Measurements from ENCODE around the gene TEAD2. TPM values are rescaled to one million over a fixed set of nuclear protein-coding genes. Genes with fewer than 3 reads are reported as not detected.
"Not testable (repeated sequence)": the region's sequence is repeated elsewhere in the genome, so short reads cannot be mapped to it uniquely, and the experiment has no call there.

TEAD2 gene
- total and polyA plus RNA-seq, 7 donors = 9.7 to 24.1 (median 15.0) TPM

DNA sequence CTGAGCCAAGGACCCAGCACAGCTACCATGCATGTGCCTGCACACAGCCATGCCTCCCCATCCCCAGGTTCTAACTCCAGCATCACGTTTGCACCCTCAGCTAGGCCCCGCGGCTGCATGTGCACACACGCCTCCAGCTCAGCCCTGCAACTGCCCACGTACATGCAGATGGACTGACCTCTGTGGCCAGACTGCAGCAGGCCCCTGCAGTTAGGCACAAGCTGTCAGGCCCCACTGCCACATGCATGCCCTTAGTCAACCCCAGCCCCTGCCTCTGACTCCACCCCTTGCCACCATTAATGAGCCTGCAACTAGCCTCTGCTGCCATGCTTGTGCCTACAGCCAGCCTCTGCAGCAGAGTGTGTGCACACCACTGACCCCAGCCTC, 60.4 kb downstream of the TEAD2 start:
- H3K4me1 ChIP-seq = no peaks in the 10 kb centered on the region
- H3K27ac ChIP-seq = no peak overlapping the region
- WGBS, 3 donors = 78 to 83% (median 80%) methylated on average over 5 of the region's 5 CpGs
- no peaks in the 10 kb centered on the region for H3K9me3 ChIP-seq
- no peak overlapping the region for H3K4me3 ChIP-seq
- DNase-seq (no peak), ATAC-seq (no peak)
- TF ChIP-seq, protein P1, sequence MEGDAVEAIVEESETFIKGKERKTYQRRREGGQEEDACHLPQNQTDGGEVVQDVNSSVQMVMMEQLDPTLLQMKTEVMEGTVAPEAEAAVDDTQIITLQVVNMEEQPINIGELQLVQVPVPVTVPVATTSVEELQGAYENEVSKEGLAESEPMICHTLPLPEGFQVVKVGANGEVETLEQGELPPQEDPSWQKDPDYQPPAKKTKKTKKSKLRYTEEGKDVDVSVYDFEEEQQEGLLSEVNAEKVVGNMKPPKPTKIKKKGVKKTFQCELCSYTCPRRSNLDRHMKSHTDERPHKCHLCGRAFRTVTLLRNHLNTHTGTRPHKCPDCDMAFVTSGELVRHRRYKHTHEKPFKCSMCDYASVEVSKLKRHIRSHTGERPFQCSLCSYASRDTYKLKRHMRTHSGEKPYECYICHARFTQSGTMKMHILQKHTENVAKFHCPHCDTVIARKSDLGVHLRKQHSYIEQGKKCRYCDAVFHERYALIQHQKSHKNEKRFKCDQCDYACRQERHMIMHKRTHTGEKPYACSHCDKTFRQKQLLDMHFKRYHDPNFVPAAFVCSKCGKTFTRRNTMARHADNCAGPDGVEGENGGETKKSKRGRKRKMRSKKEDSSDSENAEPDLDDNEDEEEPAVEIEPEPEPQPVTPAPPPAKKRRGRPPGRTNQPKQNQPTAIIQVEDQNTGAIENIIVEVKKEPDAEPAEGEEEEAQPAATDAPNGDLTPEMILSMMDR (IDR thresholded peaks at IDR 0.05) = no peak
- intact Hi-C loops (cut with DNase I) = loop anchor here in 1 of 2 donors (5.0 kb wide), 1 partner anchor 75 kb away; no protein-coding TSS in a partner anchor
- H3K36me3 ChIP-seq (ENCODE audit: insufficient read depth in 1 of 2, low read depth in 1 of 2) = no peaks in the 10 kb centered on the region
- no peaks in the 10 kb centered on the region for H3K27me3 ChIP-seq (ENCODE audit: insufficient read depth in 3 of 3, low read length in 2 of 3)

DNA sequence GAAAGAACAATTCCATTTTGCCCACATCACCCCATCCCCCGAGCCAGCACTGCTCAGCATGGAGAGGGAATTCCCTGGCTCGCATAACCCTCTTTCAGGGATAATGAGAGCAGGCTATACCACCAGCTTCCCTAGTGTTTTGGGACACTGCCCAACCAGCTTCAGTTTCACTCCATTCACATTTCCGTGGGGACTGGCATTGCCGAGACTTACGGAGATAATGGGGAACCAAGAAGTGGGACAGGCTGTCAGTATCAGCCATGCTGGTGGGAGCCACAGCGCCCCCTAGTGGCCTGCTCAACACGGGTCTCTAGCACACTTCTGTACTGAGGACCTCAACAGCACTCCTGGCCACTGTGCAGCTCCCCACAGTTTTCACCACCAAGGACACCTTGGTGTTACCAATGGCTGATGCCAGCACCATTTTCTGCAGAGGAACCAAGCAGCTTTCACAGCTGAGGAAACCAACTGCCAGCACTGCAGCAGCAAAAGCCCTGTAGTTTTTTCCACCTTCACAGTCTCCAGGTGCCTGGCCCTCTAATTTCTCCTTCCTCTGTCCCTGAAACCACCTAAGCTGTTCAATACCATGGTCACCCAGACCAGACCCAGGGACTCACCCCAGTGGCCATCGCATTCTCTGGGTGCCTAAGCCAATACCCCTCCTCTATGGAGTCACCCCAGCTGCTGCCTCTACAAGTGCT, 60.9 kb downstream of the TEAD2 start:
- WGBS, 3 donors = 18 to 22% (median 19%) methylated on average over 8 of the region's 8 CpGs
- ATAC-seq (peak in 3 of 4 donors; percentile 61 to 78 (median 67)), DNase-seq (peak; percentile 71 to 81)
- Histone ChIP-seq H3K36me3 (ENCODE audit: insufficient read depth in 1 of 2, low read depth in 1 of 2) (no peaks in the 10 kb centered on the region), H3K9me3 (no peaks in the 10 kb centered on the region), H3K4me3 (no peak overlapping the region), H3K27ac (no peak overlapping the region), H3K4me1 (no peaks in the 10 kb centered on the region), H3K27me3 (ENCODE audit: insufficient read depth in 3 of 3, low read length in 2 of 3) (no peaks in the 10 kb centered on the region)
- intact Hi-C loops (cut with DNase I) = loop anchor here in 1 of 2 donors (5.0 kb wide), 1 partner anchor 74 kb away; no protein-coding TSS in a partner anchor
- TF ChIP-seq, protein P1 (IDR thresholded peaks at IDR 0.05) = peak; percentile 69

DNA sequence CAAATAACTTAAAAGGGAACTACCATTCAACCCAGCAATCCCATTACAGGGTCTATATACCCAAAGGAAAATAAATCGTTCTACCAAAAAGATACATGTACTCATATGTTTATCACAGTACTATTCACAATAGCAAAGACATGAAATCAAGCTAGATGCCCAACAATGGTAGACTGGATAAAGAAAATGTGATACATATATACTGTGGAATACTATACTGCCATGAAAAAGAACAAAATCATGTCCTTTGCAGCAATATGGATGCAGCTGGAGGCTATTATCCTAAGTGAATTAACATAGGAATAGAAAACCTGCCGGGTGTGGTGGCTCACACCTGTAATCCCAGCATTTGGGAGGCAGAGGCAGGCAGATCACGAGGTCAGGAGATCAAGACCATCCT, 63.6 kb downstream of the TEAD2 start:
- H3K4me3 ChIP-seq; H3K27ac ChIP-seq; DNase-seq; H3K27me3 ChIP-seq (ENCODE audit: insufficient read depth in 3 of 3, low read length in 2 of 3); H3K4me1 ChIP-seq; ATAC-seq; intact Hi-C loops (cut with DNase I); H3K36me3 ChIP-seq (ENCODE audit: insufficient read depth in 1 of 2, low read depth in 1 of 2); H3K9me3 ChIP-seq: not testable (repeated sequence)
- 69 to 77% (median 72%) methylated on average over 3 of the region's 3 CpGs for WGBS, 3 donors

DNA sequence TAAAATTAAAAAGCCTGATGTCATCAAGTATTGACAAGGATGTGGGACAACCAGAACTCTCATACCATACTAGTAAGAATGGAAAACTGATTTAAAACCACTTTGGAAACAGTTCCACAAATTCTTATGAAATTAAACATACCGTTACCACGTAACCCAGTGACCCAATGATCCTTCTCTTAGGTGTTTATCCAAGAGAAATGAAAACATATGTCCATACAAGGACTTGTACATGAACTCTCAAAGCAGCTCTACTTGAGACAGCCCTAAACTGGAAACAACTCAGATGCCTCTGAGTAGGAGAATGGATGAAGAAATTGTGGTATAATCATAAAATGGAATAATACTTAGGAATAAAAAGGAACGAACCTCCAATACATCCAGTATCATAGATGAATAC, 64.8 kb downstream of the TEAD2 start:
- WGBS, 3 donors = 85 to 91% (median 86%) methylated on average over 3 of the region's 3 CpGs
- intact Hi-C loops (cut with DNase I) = no loop called here

DNA sequence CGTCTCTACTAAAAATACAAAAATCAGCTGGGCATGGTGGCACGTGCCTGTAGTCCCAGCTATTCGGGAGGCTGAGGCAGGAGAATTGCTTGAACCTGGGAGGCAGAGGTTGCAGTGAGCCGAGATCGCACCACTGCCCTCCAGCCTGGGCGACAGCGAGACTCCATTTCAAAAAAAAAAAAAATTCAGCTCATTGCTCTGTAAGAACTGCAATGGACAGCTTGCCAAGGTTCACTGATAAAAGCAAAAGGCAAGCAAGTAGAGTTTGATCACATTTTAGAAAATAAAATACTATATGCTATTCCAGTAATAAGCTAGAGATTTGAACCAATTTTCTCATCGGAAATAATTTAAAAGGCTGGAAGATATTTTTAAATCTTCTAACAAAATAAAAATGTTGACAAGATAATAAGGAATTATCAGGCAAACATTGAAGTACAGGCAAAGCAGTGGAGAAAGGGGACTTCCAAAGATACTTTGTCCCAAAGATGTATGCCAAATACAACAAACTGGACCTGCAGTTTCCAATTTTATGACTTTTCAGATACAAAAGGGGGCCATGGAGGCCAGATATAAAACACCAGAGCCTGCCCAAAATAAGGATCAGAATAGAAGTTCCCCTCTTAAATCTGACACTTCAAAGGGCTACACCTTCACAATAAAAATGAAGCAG, 66.9 kb downstream of the TEAD2 start:
- no peak for ATAC-seq
- no peak overlapping the region for H3K27ac ChIP-seq
- H3K9me3 ChIP-seq = no peaks in the 10 kb centered on the region
- no peaks in the 10 kb centered on the region for H3K4me1 ChIP-seq
- intact Hi-C loops (cut with DNase I) = no loop called here
- no peak for DNase-seq
- no peaks in the 10 kb centered on the region for H3K36me3 ChIP-seq (ENCODE audit: insufficient read depth in 1 of 2, low read depth in 1 of 2)
- no peaks in the 10 kb centered on the region for H3K27me3 ChIP-seq (ENCODE audit: insufficient read depth in 3 of 3, low read length in 2 of 3)
- TF ChIP-seq, protein P1 (IDR thresholded peaks at IDR 0.05) = no peak
- WGBS, 3 donors = 89 to 90% (median 90%) methylated on average over 8 of the region's 8 CpGs
- H3K4me3 ChIP-seq = no peak overlapping the region

More for the DNA sequence above, 64.8 kb downstream of the TEAD2 start:
- H3K36me3 ChIP-seq (ENCODE audit: insufficient read depth in 1 of 2, low read depth in 1 of 2) = no peaks in the 10 kb centered on the region
- no peak overlapping the region for H3K4me3 ChIP-seq
- TF ChIP-seq, protein P1 (IDR thresholded peaks at IDR 0.05) = no peak
- H3K27me3 ChIP-seq (ENCODE audit: insufficient read depth in 3 of 3, low read length in 2 of 3) = no peaks in the 10 kb centered on the region
- ATAC-seq (no peak), DNase-seq (no peak)
- H3K4me1 ChIP-seq = no peaks in the 10 kb centered on the region
- H3K9me3 ChIP-seq = no peaks in the 10 kb centered on the region
- H3K27ac ChIP-seq = no peak overlapping the region

Measured in psoas muscle (tissue), 8 donors.